ENCODE data around the gene RAD51B. TPM values are rescaled to one million over a fixed set of nuclear protein-coding genes. Genes with fewer than 3 reads are reported as not detected.

RAD51B gene
- total RNA-seq, 1 experiment from 2014 or later: 14.2 TPM

GRCh38 chr14:68222154-68222553 lies 402.6 kb downstream of the RAD51B start (continued):
- TF ChIP-seq, protein P1, sequence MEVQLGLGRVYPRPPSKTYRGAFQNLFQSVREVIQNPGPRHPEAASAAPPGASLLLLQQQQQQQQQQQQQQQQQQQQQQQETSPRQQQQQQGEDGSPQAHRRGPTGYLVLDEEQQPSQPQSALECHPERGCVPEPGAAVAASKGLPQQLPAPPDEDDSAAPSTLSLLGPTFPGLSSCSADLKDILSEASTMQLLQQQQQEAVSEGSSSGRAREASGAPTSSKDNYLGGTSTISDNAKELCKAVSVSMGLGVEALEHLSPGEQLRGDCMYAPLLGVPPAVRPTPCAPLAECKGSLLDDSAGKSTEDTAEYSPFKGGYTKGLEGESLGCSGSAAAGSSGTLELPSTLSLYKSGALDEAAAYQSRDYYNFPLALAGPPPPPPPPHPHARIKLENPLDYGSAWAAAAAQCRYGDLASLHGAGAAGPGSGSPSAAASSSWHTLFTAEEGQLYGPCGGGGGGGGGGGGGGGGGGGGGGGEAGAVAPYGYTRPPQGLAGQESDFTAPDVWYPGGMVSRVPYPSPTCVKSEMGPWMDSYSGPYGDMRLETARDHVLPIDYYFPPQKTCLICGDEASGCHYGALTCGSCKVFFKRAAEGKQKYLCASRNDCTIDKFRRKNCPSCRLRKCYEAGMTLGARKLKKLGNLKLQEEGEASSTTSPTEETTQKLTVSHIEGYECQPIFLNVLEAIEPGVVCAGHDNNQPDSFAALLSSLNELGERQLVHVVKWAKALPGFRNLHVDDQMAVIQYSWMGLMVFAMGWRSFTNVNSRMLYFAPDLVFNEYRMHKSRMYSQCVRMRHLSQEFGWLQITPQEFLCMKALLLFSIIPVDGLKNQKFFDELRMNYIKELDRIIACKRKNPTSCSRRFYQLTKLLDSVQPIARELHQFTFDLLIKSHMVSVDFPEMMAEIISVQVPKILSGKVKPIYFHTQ (CRISPR knock-in tag; IDR thresholded peaks at IDR 0.05): no peak
- TF ChIP-seq E2F4 (CRISPR knock-in tag; IDR thresholded peaks at IDR 0.05; ENCODE audit: borderline replicate concordance, low read depth) (no peak), ZNF671 (CRISPR knock-in tag; IDR thresholded peaks at IDR 0.05) (no peak)

GRCh38 chr14:68222726-68223125 lies 403.1 kb downstream of the RAD51B start:
- peaks cover 14% of the 10 kb centered on the region for H3K4me1 Mint-ChIP-seq
- H3K4me3 Mint-ChIP-seq: no peak overlapping the region
- peak overlapping the region; percentile 51 for H3K27ac Mint-ChIP-seq
- H3K9me3 Mint-ChIP-seq: peaks cover 19% of the 10 kb centered on the region
- no peaks in the 10 kb centered on the region for H3K27me3 Mint-ChIP-seq (ENCODE audit: low read depth)
- ATAC-seq (no peak), DNase-seq (ENCODE audit: low spot score) (no peak)
- H3K36me3 Mint-ChIP-seq: peaks cover 3% of the 10 kb centered on the region; the same call in 1 of the 2 replicates
- ChIA-PET CTCF (no interaction called here), POLR2A (no interaction called here)
- TF ChIP-seq MAX (CRISPR knock-in tag; IDR thresholded peaks at IDR 0.05) (no peak), ELF4 (CRISPR knock-in tag; IDR thresholded peaks at IDR 0.05; ENCODE audit: low read depth) (no peak), MYBL2 (CRISPR knock-in tag; IDR thresholded peaks at IDR 0.05) (no peak), ARID4B (CRISPR knock-in tag; IDR thresholded peaks at IDR 0.05; ENCODE audit: borderline replicate concordance) (no peak), CTCF (IDR thresholded peaks at IDR 0.05) (no peak), PRRX2 (CRISPR knock-in tag; IDR thresholded peaks at IDR 0.05) (no peak), NFATC4 (CRISPR knock-in tag; IDR thresholded peaks at IDR 0.05) (no peak), IRF1 (CRISPR knock-in tag; IDR thresholded peaks at IDR 0.05) (no peak), CREM (CRISPR knock-in tag; IDR thresholded peaks at IDR 0.05) (no peak), NR3C1 (CRISPR knock-in tag; conservative IDR thresholded peaks at IDR 0.05; ENCODE audit: low read depth) (no peak), NR2C2 (CRISPR knock-in tag; IDR thresholded peaks at IDR 0.05) (no peak), PREB (CRISPR knock-in tag; IDR thresholded peaks at IDR 0.05; ENCODE audit: borderline replicate concordance) (no peak), ZNF512 (CRISPR knock-in tag; IDR thresholded peaks at IDR 0.05; ENCODE audit: borderline replicate concordance) (no peak), ETV6 (CRISPR knock-in tag; IDR thresholded peaks at IDR 0.05) (no peak)
- TF ChIP-seq, protein P2, sequence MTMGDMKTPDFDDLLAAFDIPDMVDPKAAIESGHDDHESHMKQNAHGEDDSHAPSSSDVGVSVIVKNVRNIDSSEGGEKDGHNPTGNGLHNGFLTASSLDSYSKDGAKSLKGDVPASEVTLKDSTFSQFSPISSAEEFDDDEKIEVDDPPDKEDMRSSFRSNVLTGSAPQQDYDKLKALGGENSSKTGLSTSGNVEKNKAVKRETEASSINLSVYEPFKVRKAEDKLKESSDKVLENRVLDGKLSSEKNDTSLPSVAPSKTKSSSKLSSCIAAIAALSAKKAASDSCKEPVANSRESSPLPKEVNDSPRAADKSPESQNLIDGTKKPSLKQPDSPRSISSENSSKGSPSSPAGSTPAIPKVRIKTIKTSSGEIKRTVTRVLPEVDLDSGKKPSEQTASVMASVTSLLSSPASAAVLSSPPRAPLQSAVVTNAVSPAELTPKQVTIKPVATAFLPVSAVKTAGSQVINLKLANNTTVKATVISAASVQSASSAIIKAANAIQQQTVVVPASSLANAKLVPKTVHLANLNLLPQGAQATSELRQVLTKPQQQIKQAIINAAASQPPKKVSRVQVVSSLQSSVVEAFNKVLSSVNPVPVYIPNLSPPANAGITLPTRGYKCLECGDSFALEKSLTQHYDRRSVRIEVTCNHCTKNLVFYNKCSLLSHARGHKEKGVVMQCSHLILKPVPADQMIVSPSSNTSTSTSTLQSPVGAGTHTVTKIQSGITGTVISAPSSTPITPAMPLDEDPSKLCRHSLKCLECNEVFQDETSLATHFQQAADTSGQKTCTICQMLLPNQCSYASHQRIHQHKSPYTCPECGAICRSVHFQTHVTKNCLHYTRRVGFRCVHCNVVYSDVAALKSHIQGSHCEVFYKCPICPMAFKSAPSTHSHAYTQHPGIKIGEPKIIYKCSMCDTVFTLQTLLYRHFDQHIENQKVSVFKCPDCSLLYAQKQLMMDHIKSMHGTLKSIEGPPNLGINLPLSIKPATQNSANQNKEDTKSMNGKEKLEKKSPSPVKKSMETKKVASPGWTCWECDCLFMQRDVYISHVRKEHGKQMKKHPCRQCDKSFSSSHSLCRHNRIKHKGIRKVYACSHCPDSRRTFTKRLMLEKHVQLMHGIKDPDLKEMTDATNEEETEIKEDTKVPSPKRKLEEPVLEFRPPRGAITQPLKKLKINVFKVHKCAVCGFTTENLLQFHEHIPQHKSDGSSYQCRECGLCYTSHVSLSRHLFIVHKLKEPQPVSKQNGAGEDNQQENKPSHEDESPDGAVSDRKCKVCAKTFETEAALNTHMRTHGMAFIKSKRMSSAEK (CRISPR knock-in tag; IDR thresholded peaks at IDR 0.05; ENCODE audit: borderline replicate concordance): no peak
